GM12891 (cell line): ENCODE results near the gene ODAD4.

Experiments
- DNase-seq: peaks from one replicate; pipeline ENCODE4 v3.0.0; 2011; ENCODE audit warnings: low spot score; ENCODE audit not compliant: insufficient read length
- FAIRE-seq: peaks from 2 replicates; lab custom pipeline; 2011; peaks lifted over from hg19 to GRCh38; lab: Jason Lieb, UNC
- PAX5 ChIP-seq: IDR thresholded peaks from 2 replicates; pipeline ENCODE4 v1.6.1; 2011; ENCODE audit warnings: low read length, moderate library complexity, mild to moderate bottlenecking; ENCODE audit not compliant: insufficient read depth, severe bottlenecking
- POLR2A ChIP-seq: IDR thresholded peaks from 2 replicates; pipeline ENCODE4 v1.6.1; 2011; ENCODE audit warnings: low read depth, low read length, control low read depth
- POLR2AphosphoS5 ChIP-seq: IDR thresholded peaks from 2 replicates; pipeline ENCODE4 v1.6.1; 2011; ENCODE audit warnings: low read depth, low read length, control low read depth
- POU2F2 ChIP-seq: IDR thresholded peaks from 2 replicates; pipeline ENCODE4 v1.6.1; 2011; ENCODE audit warnings: low read depth, mild to moderate bottlenecking, control low read depth, low read length, moderate library complexity
- SPI1 ChIP-seq: IDR thresholded peaks from 2 replicates; pipeline ENCODE4 v1.6.1; 2011; ENCODE audit warnings: low read depth, low read length, control low read depth
- TAF1 ChIP-seq: IDR thresholded peaks from 2 replicates; pipeline ENCODE4 v1.6.1; 2011; ENCODE audit warnings: low read depth, low read length, control low read depth

ODAD4 gene

GRCh38 chr17:41939044-41939692 is 8.8 kb downstream of the ODAD4 start:
- TF ChIP-seq PAX5 (no peak), POLR2A (no peak), TAF1 (no peak), POU2F2 (no peak)
- DNase-seq (no peak), FAIRE-seq (no peak)

GRCh38 chr17:41939693-41940090 is 9.3 kb downstream of the ODAD4 start:
- FAIRE-seq (no peak), DNase-seq (no peak)
- no peak for TF ChIP-seq POLR2AphosphoS5
- no peak for TF ChIP-seq TAF1
- TF ChIP-seq PAX5: no peak
- TF ChIP-seq POU2F2: no peak
- TF ChIP-seq SPI1: no peak
- TF ChIP-seq POLR2A: no peak

- no peak for FAIRE-seq
- DNase-seq: no peak
- TF ChIP-seq POLR2AphosphoS5 (no peak), POU2F2 (no peak), POLR2A (no peak), SPI1 (no peak), PAX5 (no peak), TAF1 (no peak)
Observed at GRCh38 chr17:41941168-41941567, 10.8 kb downstream of the ODAD4 start.

GRCh38 chr17:41942626-41943373 is 12.4 kb downstream of the ODAD4 start:
- TF ChIP-seq TAF1: no peak
- no peak for TF ChIP-seq SPI1
- no peak for TF ChIP-seq POLR2A
- no peak for TF ChIP-seq PAX5
- no peak for TF ChIP-seq POU2F2
- TF ChIP-seq POLR2AphosphoS5: no peak
- DNase-seq (no peak), FAIRE-seq (no peak)

GRCh38 chr17:41943492-41943891 is 13.1 kb downstream of the ODAD4 start:
- FAIRE-seq (no peak), DNase-seq (no peak)
- TF ChIP-seq SPI1 (no peak), POU2F2 (no peak), TAF1 (no peak), POLR2AphosphoS5 (no peak), POLR2A (no peak), PAX5 (no peak)

DNA sequence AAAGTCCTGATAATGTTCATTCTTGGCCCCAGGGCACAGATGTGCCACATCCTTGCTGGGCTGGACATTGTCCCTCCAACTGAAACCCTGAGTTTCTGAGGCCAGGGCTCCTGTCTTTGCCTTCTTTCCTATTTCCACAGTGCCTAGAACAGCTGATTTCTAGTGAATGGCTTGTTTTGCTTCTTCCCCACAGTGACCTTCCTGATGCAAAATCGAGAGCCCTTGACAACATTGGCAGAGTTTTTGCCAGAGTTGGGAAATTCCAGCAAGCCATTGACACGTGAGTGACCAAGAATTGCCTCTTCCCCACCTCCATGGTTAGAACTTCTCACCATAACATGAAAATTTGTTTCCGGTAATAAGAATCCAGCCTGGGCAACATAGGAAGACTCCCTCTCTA is 14.5 kb downstream of the ODAD4 start:
- no peak for DNase-seq
- FAIRE-seq: no peak
- TF ChIP-seq PAX5 (no peak), POLR2AphosphoS5 (no peak), TAF1 (no peak), POLR2A (no peak), SPI1 (no peak), POU2F2 (no peak)

GRCh38 chr17:41948762-41949460 is 18.5 kb downstream of the ODAD4 start:
- FAIRE-seq (no peak), DNase-seq (no peak)
- TF ChIP-seq POLR2A (no peak), TAF1 (no peak), POLR2AphosphoS5 (no peak), PAX5 (no peak), POU2F2 (no peak), SPI1 (no peak)

GRCh38 chr17:41956522-41956921 is 26.1 kb downstream of the ODAD4 start:
- TF ChIP-seq PAX5 (no peak), POU2F2 (no peak), TAF1 (no peak), POLR2A (no peak), POLR2AphosphoS5 (no peak), SPI1 (no peak)
- DNase-seq: no peak
- FAIRE-seq: no peak

GRCh38 chr17:41957031-41957868 is 26.8 kb downstream of the ODAD4 start:
- DNase-seq: no peak
- no peak for TF ChIP-seq POU2F2
- no peak for TF ChIP-seq PAX5
- TF ChIP-seq SPI1: no peak
- no peak for TF ChIP-seq POLR2A
- TF ChIP-seq TAF1: no peak
- no peak for TF ChIP-seq POLR2AphosphoS5
- FAIRE-seq: no peak
